ENCODE results near the gene GPC1. TPM values are rescaled to one million over a fixed set of nuclear protein-coding genes. Genes with fewer than 3 reads are reported as not detected.

Gene GPC1
- total RNA-seq, 1 donor from 2014 or later, result 155 TPM

DNA sequence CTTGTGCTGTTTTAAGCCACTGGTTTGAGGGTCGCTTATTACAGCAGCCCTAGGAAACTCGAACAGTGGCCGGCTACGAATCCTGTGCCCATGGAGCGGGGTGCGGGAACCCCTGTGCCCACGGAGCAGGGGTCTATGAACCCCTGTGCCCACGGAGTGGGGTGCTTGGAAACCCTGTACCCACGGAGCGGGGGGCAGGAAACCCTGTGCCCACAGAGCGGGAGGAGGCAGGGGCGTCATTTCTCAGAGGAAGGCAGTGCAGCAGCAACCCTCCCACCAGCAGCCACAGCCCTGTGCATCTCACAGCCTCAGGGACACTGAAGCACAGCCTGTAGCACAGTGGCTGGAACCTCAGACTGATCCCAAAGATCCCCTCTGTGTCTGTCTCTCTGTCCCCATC, 34.2 kb upstream of the GPC1 start:
- Mint-ChIP-seq H3K27ac (ENCODE audit: unreplicated experiment) (no peak overlapping the region), H3K36me3 (ENCODE audit: unreplicated experiment) (no peaks in the 10 kb centered on the region), H3K4me3 (ENCODE audit: unreplicated experiment) (no peak overlapping the region), H3K27me3 (ENCODE audit: unreplicated experiment) (peaks cover 4% of the 10 kb centered on the region), H3K4me1 (ENCODE audit: low read depth, unreplicated experiment) (peaks cover 6% of the 10 kb centered on the region), H3K9me3 (ENCODE audit: unreplicated experiment) (peaks cover 1% of the 10 kb centered on the region)
- no peak for DNase-seq
- TF ChIP-seq, protein P1, sequence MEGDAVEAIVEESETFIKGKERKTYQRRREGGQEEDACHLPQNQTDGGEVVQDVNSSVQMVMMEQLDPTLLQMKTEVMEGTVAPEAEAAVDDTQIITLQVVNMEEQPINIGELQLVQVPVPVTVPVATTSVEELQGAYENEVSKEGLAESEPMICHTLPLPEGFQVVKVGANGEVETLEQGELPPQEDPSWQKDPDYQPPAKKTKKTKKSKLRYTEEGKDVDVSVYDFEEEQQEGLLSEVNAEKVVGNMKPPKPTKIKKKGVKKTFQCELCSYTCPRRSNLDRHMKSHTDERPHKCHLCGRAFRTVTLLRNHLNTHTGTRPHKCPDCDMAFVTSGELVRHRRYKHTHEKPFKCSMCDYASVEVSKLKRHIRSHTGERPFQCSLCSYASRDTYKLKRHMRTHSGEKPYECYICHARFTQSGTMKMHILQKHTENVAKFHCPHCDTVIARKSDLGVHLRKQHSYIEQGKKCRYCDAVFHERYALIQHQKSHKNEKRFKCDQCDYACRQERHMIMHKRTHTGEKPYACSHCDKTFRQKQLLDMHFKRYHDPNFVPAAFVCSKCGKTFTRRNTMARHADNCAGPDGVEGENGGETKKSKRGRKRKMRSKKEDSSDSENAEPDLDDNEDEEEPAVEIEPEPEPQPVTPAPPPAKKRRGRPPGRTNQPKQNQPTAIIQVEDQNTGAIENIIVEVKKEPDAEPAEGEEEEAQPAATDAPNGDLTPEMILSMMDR (IDR thresholded peaks at IDR 0.05; ENCODE audit: partially characterized antibody, unreplicated experiment), result no peak

- Mint-ChIP-seq H3K27ac (ENCODE audit: unreplicated experiment) (no peak overlapping the region), H3K9me3 (ENCODE audit: unreplicated experiment) (peaks cover 1% of the 10 kb centered on the region), H3K4me1 (ENCODE audit: low read depth, unreplicated experiment) (peaks cover 6% of the 10 kb centered on the region)
Observed at GRCh38 chr2:240401781-240402551, 33.5 kb upstream of the GPC1 start.

DNA sequence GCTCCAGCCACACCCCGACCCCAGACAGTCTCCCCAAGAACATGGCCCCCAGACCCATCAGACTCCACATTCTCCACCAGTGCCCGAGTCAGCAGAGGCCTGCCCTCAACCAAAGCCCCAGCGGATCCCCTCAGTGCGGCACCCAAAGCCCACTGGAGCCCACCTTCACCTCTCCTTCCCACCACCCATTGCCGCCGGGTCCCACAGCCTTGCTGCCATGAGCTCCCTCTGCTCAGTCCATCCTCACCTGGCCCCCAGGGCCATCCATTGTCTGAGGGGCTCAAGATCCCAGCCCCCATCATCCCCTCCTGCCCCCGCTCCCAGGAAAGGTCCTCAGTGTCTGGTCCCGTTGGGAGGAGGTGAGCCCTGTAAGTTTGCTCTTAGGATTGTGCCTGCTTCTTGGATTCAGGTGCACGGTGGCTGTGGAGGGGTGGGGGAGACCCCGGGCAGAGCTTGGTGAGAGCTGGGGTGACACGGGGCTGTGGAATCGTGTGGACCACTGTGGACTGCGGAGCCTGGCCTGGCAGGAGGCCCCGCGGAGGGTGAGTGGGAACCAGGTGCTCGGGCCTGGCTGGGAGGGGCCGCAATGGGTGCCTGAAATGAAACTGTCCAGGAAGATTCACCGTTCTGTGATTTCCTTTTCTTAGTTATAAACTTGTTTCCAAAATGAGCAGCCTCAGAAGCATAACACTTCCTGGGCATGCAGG, 32.7 kb upstream of the GPC1 start:
- H3K4me3 Mint-ChIP-seq (ENCODE audit: unreplicated experiment), result no peak overlapping the region
- H3K9me3 Mint-ChIP-seq (ENCODE audit: unreplicated experiment), result peaks cover 1% of the 10 kb centered on the region
- DNase-seq, result no peak
- H3K27me3 Mint-ChIP-seq (ENCODE audit: unreplicated experiment), result peaks cover 4% of the 10 kb centered on the region
- no peak overlapping the region for H3K27ac Mint-ChIP-seq (ENCODE audit: unreplicated experiment)
- no peaks in the 10 kb centered on the region for H3K36me3 Mint-ChIP-seq (ENCODE audit: unreplicated experiment)
- H3K4me1 Mint-ChIP-seq (ENCODE audit: low read depth, unreplicated experiment), result peaks cover 6% of the 10 kb centered on the region
- TF ChIP-seq, protein P1 (IDR thresholded peaks at IDR 0.05; ENCODE audit: partially characterized antibody, unreplicated experiment), result no peak

More at GRCh38 chr2:240401781-240402551, 33.5 kb upstream of the GPC1 start:
- no peak overlapping the region for H3K4me3 Mint-ChIP-seq (ENCODE audit: unreplicated experiment)
- H3K27me3 Mint-ChIP-seq (ENCODE audit: unreplicated experiment), result peaks cover 4% of the 10 kb centered on the region
- no peaks in the 10 kb centered on the region for H3K36me3 Mint-ChIP-seq (ENCODE audit: unreplicated experiment)
- TF ChIP-seq, protein P1 (IDR thresholded peaks at IDR 0.05; ENCODE audit: partially characterized antibody, unreplicated experiment), result no peak
- no peak for DNase-seq

DNA sequence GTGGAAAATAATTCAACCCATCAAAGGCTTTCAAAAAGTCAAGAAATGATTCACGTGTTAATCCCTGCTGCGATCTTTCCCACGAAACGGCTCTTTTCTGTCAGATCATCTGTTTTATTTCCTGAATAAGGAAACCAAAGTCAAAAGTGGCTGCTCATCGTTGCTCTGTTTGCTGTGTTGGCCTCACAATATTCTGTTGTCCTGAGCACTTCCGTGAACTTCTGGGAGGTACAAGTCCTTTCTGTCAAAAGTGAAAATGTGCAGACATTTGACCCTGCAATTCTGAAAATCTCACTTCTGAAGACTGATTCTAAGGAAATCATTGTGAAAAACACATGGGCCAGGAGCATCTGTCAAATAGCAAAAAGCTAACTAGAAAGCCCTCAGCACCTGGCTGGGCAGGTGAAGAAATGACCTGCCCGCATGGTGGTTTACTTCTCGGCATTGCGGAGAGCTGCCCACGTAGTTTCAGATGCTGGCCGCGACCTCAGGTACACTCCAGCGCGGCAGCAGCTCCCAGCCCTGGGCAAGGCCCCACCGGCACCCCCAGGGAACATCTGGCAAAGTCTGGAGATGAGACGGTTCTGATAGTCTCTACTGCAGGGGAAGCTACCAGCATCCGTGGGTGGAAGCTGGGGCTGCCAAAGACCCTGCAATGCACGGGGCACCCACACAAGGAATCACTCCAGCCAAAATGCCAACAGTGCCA, 31.9 kb upstream of the GPC1 start:
- Mint-ChIP-seq H3K9me3 (ENCODE audit: unreplicated experiment) (no peaks in the 10 kb centered on the region), H3K27me3 (ENCODE audit: unreplicated experiment) (peaks cover 2% of the 10 kb centered on the region), H3K27ac (ENCODE audit: unreplicated experiment) (no peak overlapping the region), H3K4me1 (ENCODE audit: low read depth, unreplicated experiment) (peaks cover 4% of the 10 kb centered on the region), H3K36me3 (ENCODE audit: unreplicated experiment) (no peaks in the 10 kb centered on the region), H3K4me3 (ENCODE audit: unreplicated experiment) (no peak overlapping the region)
- DNase-seq, result no peak
- TF ChIP-seq, protein P1 (IDR thresholded peaks at IDR 0.05; ENCODE audit: partially characterized antibody, unreplicated experiment), result no peak
